AG04449 (cell line): Measurements from ENCODE around the gene FAM151B.

Experiments
- CTCF ChIA-PET: fragments of 350-600 bp; formaldehyde crosslinking; extraction: SDS; loops from one replicate; lab custom pipeline; 2021; ENCODE audit warnings: antibody characterized with exemption; lab: Yijun Ruan, JAX
- POLR2A ChIA-PET: fragments of 400-600, 350-600 bp; formaldehyde crosslinking; extraction: SDS; loops from one replicate; lab custom pipeline; 2020; ENCODE audit warnings: antibody characterized with exemption, inconsistent platforms; lab: Yijun Ruan, JAX
- DNase-seq: peaks from one replicate; pipeline ENCODE4 v3.0.0-alpha.2; 2010; ENCODE audit warnings: low read depth, low spot score
- H3K4me3 ChIP-seq: 2 replicates; pipeline ENCODE4 v1.5.1; 2011; ENCODE audit warnings: low read depth, mild to moderate bottlenecking, control low read depth, low read length
- TF ChIP-seq, protein P1 (sequence below): IDR thresholded peaks from one replicate; pipeline ENCODE4 v1.5.1; 2011; ENCODE audit warnings: mild to moderate bottlenecking, moderate library complexity, low read length, control low read depth, inconsistent platforms; ENCODE audit not compliant: insufficient read depth; ENCODE audit errors: missing control alignments

FAM151B gene

DNA sequence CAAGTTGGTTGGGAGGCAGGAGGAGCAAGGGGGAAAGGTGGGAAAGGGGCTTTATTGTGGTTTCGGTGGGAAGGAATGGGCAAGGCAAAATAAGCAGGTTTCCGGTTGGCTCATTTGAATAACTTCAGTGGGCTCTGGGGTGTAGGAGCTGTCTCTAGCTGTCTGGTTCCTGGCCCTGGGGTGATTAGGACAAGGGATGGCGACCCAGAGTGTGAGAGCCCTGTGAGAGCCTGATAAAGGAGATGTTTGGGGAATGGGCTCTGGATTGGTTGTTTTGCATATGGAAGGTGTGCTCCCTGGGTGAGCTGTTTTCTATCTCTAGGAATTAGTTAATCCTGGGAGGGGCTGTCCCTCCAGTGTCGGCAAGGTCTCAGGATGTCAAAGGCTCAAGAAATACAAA, 66.7 kb downstream of the FAM151B start:
- TF ChIP-seq, protein P1, sequence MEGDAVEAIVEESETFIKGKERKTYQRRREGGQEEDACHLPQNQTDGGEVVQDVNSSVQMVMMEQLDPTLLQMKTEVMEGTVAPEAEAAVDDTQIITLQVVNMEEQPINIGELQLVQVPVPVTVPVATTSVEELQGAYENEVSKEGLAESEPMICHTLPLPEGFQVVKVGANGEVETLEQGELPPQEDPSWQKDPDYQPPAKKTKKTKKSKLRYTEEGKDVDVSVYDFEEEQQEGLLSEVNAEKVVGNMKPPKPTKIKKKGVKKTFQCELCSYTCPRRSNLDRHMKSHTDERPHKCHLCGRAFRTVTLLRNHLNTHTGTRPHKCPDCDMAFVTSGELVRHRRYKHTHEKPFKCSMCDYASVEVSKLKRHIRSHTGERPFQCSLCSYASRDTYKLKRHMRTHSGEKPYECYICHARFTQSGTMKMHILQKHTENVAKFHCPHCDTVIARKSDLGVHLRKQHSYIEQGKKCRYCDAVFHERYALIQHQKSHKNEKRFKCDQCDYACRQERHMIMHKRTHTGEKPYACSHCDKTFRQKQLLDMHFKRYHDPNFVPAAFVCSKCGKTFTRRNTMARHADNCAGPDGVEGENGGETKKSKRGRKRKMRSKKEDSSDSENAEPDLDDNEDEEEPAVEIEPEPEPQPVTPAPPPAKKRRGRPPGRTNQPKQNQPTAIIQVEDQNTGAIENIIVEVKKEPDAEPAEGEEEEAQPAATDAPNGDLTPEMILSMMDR = no peak
- POLR2A ChIA-PET = no interaction called here
- no peak overlapping the region for H3K4me3 ChIP-seq
- CTCF ChIA-PET = no interaction called here
- no peak for DNase-seq

DNA sequence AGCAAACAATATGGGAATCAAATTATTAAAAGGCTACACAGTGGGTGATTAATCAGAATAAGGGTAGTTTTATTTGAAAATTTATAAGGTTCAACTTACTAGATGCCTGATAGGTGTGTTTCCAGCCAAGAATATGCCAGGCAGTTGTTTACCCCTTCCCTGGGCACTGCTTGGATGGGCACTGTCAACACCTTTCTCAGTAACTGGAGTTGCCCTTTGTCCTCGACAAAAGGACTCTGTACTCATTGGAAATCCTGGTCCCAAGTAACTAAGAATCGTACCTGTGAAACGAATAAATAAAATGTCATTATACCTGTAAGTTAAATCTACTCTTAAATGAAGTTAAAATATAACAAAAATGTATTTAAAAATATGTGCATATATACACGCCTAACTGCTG, 67.2 kb downstream of the FAM151B start:
- POLR2A ChIA-PET = no interaction called here
- no peak for DNase-seq
- CTCF ChIA-PET = no interaction called here
- TF ChIP-seq, protein P1 = no peak
- no peak overlapping the region for H3K4me3 ChIP-seq

DNA sequence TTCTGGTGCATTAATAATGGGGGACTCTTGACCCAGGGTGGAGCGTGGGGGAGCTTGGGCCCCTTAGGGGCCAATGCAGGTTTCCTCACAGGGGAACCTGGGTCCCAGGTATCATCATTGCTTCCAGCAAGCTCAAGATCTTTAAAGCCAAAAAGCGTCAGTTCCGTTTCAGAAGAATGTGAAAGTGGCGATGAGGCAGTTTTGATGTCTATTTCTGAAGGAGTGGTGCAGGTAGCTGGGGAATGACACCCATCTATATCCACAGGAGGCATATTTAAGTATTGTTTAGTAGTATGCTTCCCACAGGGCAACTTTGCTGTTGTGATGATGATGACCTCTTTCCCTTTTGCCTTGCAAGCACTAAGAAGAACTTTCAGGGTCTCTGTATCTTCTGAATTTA, 71.3 kb downstream of the FAM151B start:
- no peak overlapping the region for H3K4me3 ChIP-seq
- TF ChIP-seq, protein P1 = no peak
- ChIA-PET POLR2A (no interaction called here), CTCF (no interaction called here)
- DNase-seq = no peak

DNA sequence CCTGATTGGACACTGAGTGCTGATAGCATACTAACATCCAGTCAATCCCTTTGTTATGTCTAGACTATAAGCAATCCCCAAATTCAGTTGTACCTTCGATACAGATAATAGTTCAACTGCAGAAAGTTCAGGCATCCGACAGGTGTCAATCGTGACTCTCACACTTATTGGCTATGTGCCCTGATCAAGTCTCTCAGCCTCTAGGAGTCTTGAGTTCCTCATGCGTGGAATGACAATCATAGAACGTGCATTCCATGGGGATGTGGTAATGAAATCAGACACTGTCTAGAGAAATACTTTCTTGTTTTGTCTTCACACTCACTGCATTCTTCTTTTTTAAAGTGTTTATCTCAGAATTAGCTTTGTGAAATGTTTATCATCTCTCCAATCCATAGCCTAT, 77.4 kb downstream of the FAM151B start:
- TF ChIP-seq, protein P1 = no peak
- ChIA-PET CTCF (no interaction called here), POLR2A (no interaction called here)
- DNase-seq = no peak
- H3K4me3 ChIP-seq = no peak overlapping the region

DNA sequence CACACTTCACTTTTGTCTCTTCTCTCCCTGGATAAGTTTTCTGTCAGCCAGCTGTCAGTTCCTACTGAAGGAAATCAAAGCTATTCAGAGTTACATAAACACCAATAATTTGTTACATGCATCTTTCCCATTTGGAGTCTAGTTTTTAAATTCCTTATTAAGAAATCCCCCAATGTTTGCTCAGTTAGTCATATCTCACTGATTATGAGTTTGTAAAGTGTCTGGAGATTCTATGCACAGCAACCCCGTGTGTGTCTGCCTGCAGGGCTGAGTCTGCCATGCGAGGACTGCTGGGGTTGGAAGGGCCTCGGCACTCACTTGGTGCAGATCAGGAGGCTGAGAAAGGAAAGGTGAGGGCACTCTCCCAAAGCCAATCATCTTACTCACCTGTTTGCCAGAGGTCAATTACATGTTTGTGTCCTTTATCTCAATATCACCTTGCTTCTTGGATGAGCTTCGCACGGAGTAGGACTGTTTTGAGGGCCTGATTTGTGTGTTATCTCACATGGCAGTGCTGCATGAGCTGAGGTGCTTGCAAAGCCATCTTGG, 78.9 kb downstream of the FAM151B start:
- no peak for DNase-seq
- ChIA-PET POLR2A (no interaction called here), CTCF (no interaction called here)
- TF ChIP-seq, protein P1 = no peak
- H3K4me3 ChIP-seq = no peak overlapping the region

DNA sequence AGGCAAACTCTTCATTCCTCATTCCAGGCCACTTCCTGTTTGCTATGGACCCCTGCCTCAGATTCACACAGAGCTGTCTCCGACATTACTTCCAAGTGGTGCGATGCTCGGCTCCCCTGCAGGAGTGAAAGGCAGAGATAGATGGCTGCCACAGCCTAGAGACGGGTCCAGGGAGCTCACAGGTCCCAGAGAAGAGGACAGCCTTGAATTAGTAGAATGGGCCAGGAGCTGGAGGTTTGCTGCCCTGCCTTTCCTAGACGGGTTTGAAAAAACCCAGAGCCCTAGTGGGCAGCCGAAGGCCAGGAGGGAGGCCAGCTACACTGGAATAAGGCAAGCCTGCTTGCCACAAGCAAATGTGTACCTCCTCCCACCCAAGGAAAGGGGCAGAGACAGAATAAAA, 80.4 kb downstream of the FAM151B start:
- POLR2A ChIA-PET = no interaction called here
- no peak for DNase-seq
- CTCF ChIA-PET = no interaction called here

More for the DNA sequence above, 80.4 kb downstream of the FAM151B start:
- H3K4me3 ChIP-seq = no peak overlapping the region
- TF ChIP-seq, protein P1 = no peak
